Hepatocyte (in vitro differentiated cells): ENCODE data around the gene COX7A2L.

Source experiments
- EZH2 ChIP-seq: fragments of 200-600 bp; sonication (generic); IDR thresholded peaks from 2 replicates; pipeline ENCODE4 v1.6.1; 2016; ENCODE audit warnings: antibody characterized with exemption, mild to moderate bottlenecking, borderline replicate concordance
- TF ChIP-seq, protein P1 (sequence below): fragments of 200-600 bp; sonication (generic); IDR thresholded peaks from 2 replicates; pipeline ENCODE4 v1.5.1; 2016; ENCODE audit warnings: antibody characterized with exemption, mild to moderate bottlenecking; ENCODE audit not compliant: poor library complexity

DNA sequence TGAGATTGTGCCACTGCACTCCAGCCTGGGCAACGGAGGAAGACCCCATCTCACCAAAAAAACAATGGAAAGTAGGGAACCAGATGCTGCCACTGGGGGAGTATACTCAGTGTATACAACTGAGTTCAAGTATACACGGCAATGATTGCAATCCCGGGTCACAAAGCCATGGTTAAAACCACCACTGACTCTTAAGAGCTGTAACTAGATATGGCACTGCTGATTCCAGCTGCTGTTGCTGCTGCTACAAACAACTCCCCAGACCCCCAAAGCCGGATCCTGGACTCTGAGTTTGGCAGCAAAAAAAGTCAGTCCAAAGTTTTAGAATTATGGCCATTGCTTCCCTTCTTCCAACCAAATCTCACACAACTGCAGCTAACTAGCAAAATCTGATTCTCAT is 43.7 kb upstream of the COX7A2L start:
- TF ChIP-seq, protein P1, sequence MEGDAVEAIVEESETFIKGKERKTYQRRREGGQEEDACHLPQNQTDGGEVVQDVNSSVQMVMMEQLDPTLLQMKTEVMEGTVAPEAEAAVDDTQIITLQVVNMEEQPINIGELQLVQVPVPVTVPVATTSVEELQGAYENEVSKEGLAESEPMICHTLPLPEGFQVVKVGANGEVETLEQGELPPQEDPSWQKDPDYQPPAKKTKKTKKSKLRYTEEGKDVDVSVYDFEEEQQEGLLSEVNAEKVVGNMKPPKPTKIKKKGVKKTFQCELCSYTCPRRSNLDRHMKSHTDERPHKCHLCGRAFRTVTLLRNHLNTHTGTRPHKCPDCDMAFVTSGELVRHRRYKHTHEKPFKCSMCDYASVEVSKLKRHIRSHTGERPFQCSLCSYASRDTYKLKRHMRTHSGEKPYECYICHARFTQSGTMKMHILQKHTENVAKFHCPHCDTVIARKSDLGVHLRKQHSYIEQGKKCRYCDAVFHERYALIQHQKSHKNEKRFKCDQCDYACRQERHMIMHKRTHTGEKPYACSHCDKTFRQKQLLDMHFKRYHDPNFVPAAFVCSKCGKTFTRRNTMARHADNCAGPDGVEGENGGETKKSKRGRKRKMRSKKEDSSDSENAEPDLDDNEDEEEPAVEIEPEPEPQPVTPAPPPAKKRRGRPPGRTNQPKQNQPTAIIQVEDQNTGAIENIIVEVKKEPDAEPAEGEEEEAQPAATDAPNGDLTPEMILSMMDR = no peak
- TF ChIP-seq EZH2 = no peak
